ENCODE data around the gene ASIP. TPM values are rescaled to one million over a fixed set of nuclear protein-coding genes. Genes with fewer than 3 reads are reported as not detected.
"Not testable (repeated sequence)": the region's sequence is repeated elsewhere in the genome, so short reads cannot be mapped to it uniquely, and the experiment has no call there.

The ASIP gene
- total RNA-seq, 1 donor from 2014 or later = not detected

DNA sequence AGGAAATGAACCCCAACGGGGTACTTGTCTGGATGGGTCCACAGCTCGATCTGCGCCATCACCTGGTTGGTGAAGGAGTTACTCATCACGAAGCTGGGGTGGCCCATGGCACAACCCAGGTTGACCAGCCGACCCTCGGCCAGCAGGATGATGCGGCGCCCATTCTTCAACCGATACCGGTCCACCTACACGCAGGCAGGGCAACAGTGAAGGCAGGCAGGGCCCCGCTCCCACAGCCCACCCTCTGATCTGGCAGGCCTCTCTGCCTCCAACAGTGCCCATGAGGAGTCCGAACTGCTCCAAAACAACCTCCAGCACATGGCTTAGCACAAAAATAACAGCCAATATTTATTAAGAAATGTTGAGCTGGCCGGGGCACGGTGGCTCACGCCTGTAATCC lies 44.2 kb downstream of the ASIP start:
- intact Hi-C loops (cut with micrococcal nuclease) = no loop called here

DNA sequence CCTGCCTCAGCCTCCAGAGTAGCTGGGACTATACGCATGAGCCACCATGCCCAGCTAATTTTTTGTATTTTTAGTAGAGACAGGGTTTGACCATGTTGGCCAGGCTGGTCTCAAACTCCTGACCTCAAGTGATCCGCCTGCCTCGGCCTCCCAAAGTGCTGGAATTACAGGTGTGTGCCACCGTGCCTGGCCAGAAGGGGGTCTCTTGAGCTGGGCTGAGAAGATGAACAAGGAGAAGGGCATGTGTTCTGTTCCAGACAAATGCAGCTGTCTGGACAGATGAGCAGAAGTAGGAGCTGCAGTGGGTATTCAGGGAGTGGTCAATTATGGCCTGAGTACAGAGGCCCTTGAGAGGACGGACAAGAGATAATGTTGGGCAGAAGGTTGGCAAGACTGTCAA lies 46.3 kb downstream of the ASIP start:
- intact Hi-C loops (cut with micrococcal nuclease) = not testable (repeated sequence)

DNA sequence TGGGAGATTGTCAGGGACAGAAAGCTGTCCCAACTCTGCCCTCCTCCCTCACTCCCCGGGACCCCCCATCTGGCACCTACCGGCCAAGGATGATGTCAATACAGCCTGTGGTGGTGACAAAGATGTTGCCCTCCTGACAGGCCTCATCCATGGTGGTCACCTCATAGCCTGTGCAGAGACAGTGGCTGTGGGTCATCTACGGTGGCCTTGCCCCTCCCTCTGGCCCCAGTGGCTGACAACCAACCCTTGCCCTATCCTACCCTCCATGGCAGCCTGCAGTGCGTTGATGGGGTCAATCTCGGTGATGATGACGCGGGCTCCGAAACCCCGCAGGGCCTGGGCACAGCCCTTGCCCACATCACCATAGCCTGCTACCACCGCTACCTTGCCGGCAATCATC lies 49.2 kb downstream of the ASIP start:
- intact Hi-C loops (cut with micrococcal nuclease) = no loop called here

DNA sequence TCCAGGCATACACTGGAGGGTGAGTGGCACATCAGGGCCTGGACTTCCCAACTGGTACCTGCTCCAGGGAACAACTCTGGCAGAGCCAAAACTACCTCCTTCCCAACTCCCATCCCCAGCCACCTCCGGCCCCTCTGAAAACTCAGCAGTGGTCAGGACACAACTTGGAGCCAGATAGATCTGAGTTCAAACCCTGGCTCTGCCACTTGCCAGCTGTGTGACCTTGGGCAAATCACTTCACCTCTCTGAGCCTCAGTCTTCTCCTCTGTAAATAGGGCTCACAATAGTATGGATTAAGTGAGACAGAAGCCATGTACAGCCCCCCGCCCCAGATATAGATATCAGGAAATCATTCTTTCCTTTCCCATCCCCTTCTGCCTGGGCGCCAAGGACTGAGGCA lies 51.3 kb downstream of the ASIP start:
- intact Hi-C loops (cut with micrococcal nuclease) = no loop called here

DNA sequence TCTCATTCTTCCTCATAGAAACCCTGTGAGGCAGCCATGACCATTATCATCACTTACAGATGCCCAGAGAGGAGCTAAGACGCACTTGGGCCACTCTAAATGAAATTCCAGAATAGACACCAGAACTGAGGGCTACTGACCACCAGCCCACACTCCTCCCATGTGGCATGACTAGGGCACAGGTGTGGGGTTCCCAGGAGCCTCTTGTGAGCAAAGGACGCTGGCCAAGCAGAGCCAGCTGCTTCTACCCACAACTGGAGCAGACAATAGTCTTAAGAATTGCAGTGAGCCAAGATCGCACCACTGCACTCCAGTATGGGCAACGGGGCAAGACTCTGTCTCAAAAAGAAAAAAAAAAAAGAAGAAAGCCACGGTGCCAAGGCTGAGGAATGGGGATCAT lies 51.9 kb downstream of the ASIP start:
- intact Hi-C loops (cut with micrococcal nuclease) = no loop called here

DNA sequence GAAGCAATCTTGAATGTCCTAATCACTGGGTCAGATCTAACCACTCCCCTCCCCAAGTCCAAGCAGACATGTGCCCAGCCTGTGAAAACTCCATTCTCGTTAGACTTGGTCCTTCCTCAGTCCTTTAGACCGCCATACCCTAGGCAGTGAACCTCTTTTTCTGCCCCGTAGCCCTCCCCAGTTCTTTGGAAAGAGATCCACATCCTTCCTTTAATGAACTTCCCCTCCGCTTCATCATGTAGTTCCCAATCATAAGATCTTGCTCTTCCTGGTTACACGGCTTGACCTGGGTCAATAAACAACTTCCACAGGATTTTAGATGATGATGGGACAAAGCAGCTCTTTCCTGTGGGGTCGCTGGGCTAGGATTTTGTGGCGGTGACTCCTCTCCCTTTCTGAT lies 52.4 kb downstream of the ASIP start:
- intact Hi-C loops (cut with micrococcal nuclease) = no loop called here

DNA sequence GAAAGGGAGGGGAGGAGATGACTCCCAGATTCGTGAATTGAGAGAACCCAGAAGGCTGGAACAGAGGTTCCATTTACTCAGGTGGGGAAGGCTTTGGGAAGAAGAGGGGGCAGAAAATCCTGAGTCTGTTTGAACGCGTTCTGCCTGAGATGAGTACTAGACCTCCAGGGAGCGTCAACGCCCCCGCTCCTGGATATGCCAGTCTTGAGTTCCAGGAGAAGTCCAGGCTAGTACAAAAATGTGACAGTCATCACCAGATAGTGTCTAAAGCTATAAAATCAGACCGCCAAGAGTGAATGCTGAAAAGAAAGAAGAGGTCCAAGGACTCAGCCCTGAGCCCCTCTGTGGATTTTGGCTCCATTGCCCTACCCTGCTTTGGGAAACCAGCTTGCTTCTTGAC lies 53.3 kb downstream of the ASIP start:
- intact Hi-C loops (cut with micrococcal nuclease) = no loop called here

DNA sequence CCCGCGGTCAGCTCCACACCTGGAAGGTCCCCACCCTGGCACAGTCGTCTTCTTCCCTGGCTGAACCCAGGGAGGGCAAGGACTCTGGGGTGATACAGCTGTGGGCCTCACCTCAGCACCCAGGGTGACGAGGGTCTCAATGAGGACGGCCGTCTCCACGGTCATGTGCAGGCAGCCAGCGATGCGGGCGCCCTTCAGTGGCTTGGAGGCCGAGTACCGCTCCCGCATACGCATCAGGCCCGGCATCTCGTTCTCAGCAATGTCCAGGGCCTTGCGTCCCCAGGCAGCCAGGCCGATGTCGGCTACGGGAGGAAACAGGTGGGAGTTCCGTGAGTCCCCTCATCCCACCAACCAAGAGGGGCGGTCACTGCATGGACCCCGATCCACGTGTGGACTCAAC lies 54.1 kb downstream of the ASIP start:
- intact Hi-C loops (cut with micrococcal nuclease) = no loop called here

DNA sequence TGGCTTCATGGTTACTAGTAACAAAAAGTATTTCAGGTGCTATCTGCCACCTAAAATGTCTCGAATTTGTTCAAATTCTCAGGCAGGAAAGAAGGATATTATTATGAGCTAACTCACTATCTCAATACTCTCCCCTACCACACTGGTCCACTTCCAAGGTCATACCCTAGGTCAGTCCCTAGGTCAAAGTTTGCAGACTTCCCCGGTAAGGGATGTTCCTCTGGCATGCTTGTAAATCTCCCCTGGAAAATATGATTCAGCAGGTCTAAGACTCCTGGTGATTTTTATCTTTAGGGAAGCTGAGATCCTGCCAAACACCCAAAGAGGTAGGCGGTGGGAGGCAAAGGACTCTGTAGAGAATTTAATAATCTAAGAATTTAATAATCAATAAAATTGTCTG lies 55.2 kb downstream of the ASIP start:
- intact Hi-C loops (cut with micrococcal nuclease) = no loop called here

DNA sequence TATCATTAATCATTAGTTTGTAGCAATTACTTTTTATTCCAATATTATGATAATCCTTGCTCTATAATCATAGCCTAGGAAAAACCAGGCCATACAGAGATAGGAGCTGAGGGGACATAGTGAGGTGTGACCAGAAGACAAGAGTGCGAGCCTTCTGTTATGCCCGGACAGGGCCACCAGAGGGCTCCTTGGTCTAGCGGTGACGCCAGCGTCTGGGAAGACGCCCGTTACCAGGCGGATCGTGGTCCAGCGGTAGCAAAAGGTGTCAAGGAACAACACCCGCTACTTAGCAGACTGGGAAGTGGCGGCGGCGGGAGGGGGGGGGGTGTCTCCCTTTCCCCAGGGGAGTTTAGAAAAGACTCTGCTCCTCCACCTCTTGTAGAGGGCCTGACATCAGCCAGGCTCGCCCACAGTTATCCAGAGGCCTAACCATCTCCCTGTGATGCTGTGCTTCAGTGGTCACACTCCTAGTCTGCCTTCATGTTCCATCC lies 57.1 kb downstream of the ASIP start:
- intact Hi-C loops (cut with micrococcal nuclease) = not testable (repeated sequence)

DNA sequence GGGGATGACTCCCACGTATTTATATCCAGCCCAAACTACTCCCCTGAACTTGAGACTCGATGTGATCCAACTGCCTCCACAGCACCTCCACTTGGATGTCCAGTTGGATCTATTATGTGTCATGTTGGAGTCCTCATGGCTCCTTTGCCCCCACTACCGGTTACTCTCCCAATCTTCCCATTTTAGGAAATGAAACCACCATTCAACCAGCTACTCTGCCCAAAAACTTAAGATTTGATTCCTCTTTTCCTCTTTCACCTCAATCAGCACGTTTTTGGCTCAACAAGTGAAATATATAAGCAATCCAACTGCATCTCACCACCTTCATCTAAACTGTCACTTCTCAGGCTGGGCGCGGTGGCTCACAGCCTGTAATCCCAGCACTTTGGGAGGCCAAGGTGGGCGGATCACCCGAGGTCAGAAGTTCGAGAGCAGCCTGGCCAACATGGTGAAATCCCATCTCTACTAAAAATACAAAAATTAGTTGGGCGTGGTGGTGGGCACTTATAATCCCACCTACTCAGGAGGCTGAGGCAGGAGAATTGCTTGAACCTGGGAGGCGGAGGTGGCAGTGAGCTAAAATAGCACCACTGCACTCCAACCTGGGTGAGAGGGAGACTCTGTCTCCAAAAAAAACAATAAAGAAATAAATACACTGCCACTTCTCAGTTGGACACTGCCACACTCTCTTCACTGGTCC lies 58.5 kb downstream of the ASIP start:
- intact Hi-C loops (cut with micrococcal nuclease) = loop anchor here (5.0 to 10.0 kb wide), 3 partner anchors 855 to 1243 kb away; partner anchors contain the start of genes CDK5RAP1, ERGIC3 and SNTA1

DNA sequence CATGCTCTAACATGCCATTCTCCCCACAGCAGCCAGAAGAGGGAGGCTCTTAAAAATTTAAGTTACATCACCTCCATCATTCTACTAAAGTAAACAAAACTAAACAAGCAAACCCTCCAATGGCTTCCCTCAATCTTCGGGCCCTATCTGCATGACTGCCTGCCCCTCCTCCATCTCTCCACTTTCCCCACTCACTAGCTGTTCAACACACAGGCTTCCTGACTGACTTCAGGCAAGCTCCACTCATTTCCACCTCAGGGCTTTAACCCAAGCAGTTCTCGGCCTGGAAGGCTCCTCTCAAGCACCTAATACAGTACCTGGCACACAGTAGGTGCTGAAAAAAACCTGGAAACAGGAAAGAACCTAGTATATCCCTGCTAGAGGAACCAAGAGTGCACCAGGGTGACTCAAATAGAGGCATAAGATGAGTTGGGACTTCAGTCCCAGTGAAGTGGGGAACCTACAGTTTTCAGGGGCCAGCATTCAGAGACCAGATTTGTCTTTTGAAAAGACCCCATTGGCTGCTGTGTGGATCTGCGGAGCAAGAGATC lies 59.1 kb downstream of the ASIP start:
- intact Hi-C loops (cut with micrococcal nuclease) = loop anchor here (5.0 to 10.0 kb wide), 3 partner anchors 856 to 1242 kb away; partner anchors contain the start of genes CDK5RAP1, ERGIC3 and SNTA1

DNA sequence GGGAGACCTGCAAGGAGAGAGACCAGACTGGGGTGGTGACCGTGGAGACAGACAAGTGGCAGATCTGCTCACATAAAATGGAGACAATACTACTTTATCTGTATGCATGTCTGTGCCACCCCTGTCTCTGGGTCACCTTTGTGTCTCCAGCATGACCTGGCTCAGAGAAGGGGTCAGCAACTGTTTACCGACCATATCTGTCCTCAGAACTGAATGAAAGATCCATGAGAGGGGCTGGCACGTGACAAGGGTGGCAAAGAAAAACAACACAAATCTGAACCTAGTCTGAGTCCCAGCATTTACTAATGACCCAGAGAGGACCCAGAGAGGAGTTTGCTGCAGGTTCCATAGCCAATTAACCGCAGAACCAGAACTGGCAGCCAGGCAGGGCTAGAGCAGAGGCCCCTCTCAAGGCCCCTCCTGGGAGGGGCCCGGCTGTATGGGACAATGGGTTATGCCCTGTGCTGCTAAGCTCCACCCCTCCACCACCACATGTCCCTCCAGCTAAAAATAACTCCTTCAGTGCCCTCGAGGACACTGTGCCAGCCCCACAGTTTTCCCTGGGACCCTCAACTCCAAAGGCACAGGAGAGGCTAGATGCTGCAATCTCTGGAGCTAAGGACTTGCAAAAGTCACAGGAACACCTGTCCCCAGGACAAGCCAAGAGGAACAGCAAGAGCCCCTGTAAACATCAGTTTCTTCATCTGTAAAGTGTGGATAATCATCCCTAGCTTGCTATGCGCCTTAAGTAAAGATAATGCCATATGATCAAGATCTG lies 59.8 kb downstream of the ASIP start:
- intact Hi-C loops (cut with micrococcal nuclease) = loop anchor here (5.0 to 10.0 kb wide), 3 partner anchors 856 to 1241 kb away; partner anchors contain the start of genes CDK5RAP1, ERGIC3 and SNTA1

DNA sequence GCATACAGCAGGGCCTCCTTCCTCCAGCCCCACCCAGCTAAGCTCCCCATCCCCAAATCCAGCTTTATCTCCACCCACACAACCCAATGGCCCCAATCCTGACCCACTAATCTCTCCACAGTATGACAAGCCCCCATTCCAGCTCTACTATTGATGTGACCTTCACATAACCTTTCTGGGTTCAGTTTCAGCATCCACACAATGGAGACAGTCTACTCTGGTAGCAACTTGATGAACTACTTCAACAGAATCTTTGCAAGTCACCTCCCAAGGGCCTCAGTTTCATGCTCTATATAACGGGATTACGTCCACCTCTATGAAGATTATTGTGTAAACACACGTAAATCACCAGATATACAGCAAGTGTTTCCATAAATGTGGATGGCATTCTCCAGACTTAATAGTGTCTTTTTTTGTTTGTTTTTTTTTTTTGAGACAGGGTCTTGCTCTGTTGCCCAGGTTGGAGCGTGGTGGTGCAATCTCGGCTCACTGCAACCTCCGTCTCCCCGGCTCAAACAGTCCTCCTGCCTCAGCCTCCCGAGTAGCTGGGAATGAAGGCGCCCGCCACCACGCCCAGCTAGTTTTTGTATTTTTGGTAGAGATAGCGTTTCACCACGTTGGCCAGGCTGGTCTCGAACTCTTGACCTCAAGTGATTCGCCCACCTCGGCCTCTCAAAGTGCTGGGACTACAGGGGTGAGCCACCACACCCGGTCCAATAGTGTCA lies 60.5 kb downstream of the ASIP start:
- intact Hi-C loops (cut with micrococcal nuclease) = loop anchor here (1.0 to 10.0 kb wide), 6 partner anchors 490 to 1241 kb away; partner anchors contain the start of genes CDK5RAP1, CHMP4B, ERGIC3 and PXMP4

DNA sequence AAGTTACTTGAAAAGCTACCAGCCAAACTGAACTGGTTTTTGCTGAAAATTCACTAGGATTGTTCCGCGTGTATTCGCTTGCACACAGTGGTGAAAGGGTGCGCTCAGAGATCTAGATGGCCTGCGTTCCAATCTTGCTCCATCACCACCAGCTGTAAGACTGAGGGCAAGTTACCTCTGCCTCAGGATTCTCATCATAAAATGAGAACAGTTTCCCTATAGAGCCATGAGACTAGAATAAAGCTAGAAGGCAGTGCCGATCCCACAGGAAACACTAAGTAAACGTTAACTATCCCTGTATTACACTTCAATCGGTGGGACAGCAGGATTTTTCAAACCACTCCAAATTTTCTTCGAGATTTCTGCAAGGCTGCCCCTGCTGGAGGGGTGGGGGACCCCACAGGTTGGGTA lies 61.1 kb downstream of the ASIP start:
- intact Hi-C loops (cut with micrococcal nuclease) = loop anchor here (1.0 to 10.0 kb wide), 6 partner anchors 491 to 1240 kb away; partner anchors contain the start of genes CDK5RAP1, CHMP4B, ERGIC3 and PXMP4

DNA sequence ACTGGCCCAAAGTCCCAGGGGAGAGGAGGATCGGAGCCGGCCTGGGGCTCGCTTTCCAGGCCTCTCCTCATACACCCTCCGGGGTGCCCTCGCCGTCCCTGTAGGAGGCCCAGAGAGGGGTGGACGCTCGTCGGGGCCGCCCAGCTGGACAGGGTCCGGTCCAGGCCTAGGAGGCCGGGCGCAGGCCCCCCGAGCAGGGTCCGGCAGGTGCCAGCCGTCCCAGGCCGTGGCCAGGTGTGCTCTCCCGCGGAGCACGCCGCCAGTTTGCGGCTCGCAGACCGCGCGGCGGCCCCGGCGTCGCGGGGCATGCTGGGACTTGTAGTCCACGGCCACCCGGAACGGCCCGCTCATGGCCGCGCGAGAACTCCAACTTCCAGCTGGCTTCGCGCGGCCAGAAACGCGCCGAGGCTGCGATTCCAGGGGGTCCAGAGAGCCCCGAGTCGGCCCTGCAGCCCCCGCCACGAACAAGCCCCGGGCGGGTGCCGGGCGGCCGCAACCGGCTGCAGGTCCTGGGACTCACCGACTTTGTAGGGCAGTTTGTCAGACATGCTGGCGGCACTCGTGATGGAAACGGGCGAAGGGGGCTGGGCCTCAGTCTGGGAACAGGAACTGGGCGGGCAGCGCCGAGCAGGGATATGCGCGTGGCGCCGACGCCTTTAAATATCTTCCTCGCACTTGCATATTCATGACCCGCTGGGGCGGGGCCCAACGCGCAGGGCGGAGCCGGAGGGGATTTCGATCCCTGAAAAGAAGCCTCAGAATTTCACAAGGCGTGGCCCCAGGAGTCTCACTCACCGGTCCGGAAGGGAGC lies 61.7 kb downstream of the ASIP start, which contains the start of gene AHCY:
Gene AHCY, minus strand, starts transcription at position 633 of the 811 bp plus-strand sequence. Its CDS starts 85 bp downstream, at position 548.
- intact Hi-C loops (cut with micrococcal nuclease) = loop anchor here (1.0 to 10.0 kb wide), 15 partner anchors 9 to 1239 kb away; partner anchors contain the start of genes ACSS2, CDK5RAP1, CHMP4B and DYNLRB1

DNA sequence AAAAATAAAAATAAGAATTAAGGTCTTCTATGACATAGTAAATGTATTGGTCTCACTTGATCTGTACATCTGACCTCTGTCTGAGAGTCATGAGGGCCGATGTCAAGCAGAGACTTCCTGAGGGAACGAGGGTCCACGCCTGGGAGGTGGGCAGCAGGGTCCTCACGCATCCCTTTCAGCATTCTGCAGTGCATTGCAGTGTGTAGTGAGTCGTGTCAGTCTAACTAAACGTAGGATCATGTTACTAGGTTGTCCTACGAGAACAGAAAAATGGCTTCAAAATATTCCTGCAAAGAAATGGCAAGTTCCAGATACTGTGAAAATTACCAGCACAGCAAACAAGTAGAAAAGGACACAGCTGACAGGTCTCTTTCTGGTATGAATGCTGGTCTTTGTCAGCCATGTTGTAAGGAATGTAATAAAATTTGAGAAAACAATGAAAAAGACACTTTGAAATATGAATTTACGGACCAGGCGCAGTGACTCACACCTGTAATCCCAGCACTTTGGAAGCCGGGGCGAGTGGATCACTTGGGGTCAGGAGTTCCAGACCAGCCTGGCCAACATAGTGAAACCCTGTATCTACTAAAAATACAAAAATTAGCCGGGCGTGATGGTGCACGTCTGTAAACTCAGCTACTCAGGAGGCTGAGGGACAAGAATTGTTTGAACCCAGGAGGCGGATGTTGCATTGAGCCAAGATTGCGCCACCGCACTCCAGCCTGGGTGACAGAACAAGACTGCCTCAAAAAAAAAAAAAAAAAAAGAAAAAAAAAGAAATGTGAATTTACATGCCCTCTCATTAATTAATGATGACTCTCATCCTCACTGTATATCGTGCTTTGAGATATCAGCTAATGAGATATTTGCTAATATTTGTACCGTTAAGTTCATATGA lies 64.4 kb downstream of the ASIP start:
- intact Hi-C loops (cut with micrococcal nuclease) = loop anchor here (10.0 kb wide), 1 partner anchor 861 kb away; the partner anchor contains the start of gene SNTA1

DNA sequence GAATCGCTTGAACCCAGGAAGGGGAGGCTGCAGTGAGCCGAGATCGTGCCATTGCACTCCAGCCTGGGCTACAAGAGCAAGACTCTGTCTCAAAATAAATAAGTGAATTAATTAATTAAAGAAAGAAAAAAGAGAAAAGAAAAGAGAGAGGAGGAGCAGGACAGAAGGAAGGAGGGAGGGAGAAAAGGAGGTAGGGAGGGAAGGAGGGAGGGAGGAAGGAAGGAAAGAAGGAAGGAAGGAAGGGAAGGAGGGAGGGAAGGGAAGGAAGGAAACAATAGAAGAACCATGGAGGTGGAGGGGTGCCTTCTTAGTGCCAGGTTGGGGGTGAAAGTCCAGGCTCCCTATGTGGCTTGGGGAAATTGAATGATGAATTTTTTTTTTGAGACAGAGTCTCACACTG lies 68.5 kb downstream of the ASIP start:
- intact Hi-C loops (cut with micrococcal nuclease) = loop anchor here (5.0 to 10.0 kb wide), 3 partner anchors 98 to 865 kb away; partner anchors contain the start of gene SNTA1

All from T-helper 1 cell treated with Interleukin-12 subunit alpha and Interleukin-12 subunit beta and Interleukin-4 antibody, amounts not matched to agents 30 ng/mL and 1 ng/mL, for 36 hours (primary cell).